ENCODE measurements around the gene MPPE1. TPM values are rescaled to one million over a fixed set of nuclear protein-coding genes. Genes with fewer than 3 reads are reported as not detected.
"Not testable (repeated sequence)": the region's sequence is repeated elsewhere in the genome, so short reads cannot be mapped to it uniquely, and the experiment has no call there.

The MPPE1 gene
- total RNA-seq, 1 experiment from 2014 or later, result 21.4 TPM

DNA sequence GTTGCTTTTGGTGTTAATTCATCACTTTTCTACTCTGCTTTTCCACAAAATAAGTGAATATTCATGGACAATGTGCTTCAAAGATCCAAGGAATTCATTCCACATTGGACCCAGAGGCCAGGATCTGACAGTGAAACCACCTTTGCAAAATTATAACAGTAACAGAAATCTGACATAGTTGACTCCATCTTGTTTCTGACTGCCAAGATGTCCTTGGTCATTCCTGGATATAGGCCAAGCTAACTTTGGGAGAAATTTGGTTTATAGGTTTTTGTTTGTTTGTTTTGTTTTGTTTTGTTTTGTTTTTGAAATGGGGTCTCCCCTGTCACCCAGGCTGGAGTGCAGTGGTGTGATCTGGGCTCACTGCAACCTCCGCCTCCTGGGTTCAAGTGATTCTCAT, 10.3 kb downstream of the MPPE1 start:
- intact Hi-C loops (cut with micrococcal nuclease), result no loop called here
- Histone ChIP-seq H4K20me1 (ENCODE audit: insufficient read depth) (no peaks in the 10 kb centered on the region), H3K4me2 (ENCODE audit: low read length) (no peak overlapping the region), H3K27ac (ENCODE audit: low read depth, low read length) (no peak overlapping the region), H3K4me1 (ENCODE audit: control insufficient read depth in 1 of 2, insufficient read depth in 2 of 2, low read length in 2 of 2) (peaks cover 0 to 5% of the 10 kb centered on the region in 2 experiments; a peak in 1 of 4 replicates), H3K9me3 (ENCODE audit: control insufficient read depth in 1 of 2, insufficient read depth in 1 of 2, low read depth in 1 of 2, low read length in 2 of 2) (no peaks in the 10 kb centered on the region), H3K36me3 (ENCODE audit: control insufficient read depth in 1 of 2, insufficient read depth in 2 of 2, low read length in 2 of 2) (0 out of 4 replicates have a peak, but pooled peaks cover 0 to 4% of the 10 kb centered on the region in 2 experiments), H2AFZ (ENCODE audit: low read depth, low read length, poor library complexity, severe bottlenecking) (no peak overlapping the region), H3K9ac (ENCODE audit: low read length) (no peak overlapping the region), H3K9me2 (ENCODE audit: insufficient read depth) (no peaks in the 10 kb centered on the region), H3K4me3 (replicated peaks in 1 of 2; ENCODE audit: low read depth in 1 of 2, low read length in 2 of 2) (no peak overlapping the region), H3K79me2 (ENCODE audit: insufficient read depth, low read length) (no peaks in the 10 kb centered on the region), H3K27me3 (ENCODE audit: insufficient read depth, low read length) (no peaks in the 10 kb centered on the region)
- DNase-seq (ENCODE audit: low read depth, low spot score), result no peak
- CTCF ChIA-PET, result no interaction called here
- TF ChIP-seq, protein P1, sequence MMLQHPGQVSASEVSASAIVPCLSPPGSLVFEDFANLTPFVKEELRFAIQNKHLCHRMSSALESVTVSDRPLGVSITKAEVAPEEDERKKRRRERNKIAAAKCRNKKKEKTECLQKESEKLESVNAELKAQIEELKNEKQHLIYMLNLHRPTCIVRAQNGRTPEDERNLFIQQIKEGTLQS (IDR thresholded peaks at IDR 0.05), result no peak
- TF ChIP-seq ZFX (IDR thresholded peaks at IDR 0.05) (no peak), RAD21 (IDR thresholded peaks at IDR 0.05; ENCODE audit: low read depth) (no peak), EGR1 (IDR thresholded peaks at IDR 0.05; ENCODE audit: low read depth) (no peak), MAX (IDR thresholded peaks at IDR 0.05) (no peak), ZBTB33 (IDR thresholded peaks at IDR 0.05; ENCODE audit: extremely low read depth, insufficient replicate concordance, low read length) (no peak), EZH2 (IDR thresholded peaks at IDR 0.05) (no peak), FOSL1 (IDR thresholded peaks at IDR 0.05; ENCODE audit: low read depth) (no peak), POLR2AphosphoS5 (IDR thresholded peaks at IDR 0.05; ENCODE audit: low read depth, low read length) (no peak), JUND (IDR thresholded peaks at IDR 0.05) (no peak), CEBPB (IDR thresholded peaks at IDR 0.05; ENCODE audit: low read depth) (no peak), POLR2A (IDR thresholded peaks at IDR 0.05; ENCODE audit: borderline replicate concordance, extremely low read depth, insufficient read depth, insufficient read length) (no peak), TCF7L2 (IDR thresholded peaks at IDR 0.05; ENCODE audit: borderline replicate concordance, extremely low read depth, insufficient read depth, insufficient read length) (no peak), SRF (IDR thresholded peaks at IDR 0.05; ENCODE audit: low read depth) (no peak), SIN3A (IDR thresholded peaks at IDR 0.05; ENCODE audit: low read depth) (no peak)
- RAD21 ChIA-PET (ENCODE audit: low non-redundant PET in 1 of 2, low total read pairs in 2 of 2, uncharacterized antibody in 2 of 2, unreplicated experiment in 2 of 2), result no interaction called here
- ATAC-seq, result no peak
- POLR2A ChIA-PET, result no interaction called here
- no TSS peak for BruUV-seq (replicated peaks)

- H3K4me2 ChIP-seq (ENCODE audit: low read length); DNase-seq (ENCODE audit: low read depth, low spot score); CTCF ChIA-PET; H3K79me2 ChIP-seq (ENCODE audit: insufficient read depth, low read length); H2AFZ ChIP-seq (ENCODE audit: low read depth, low read length, poor library complexity, severe bottlenecking); H3K4me3 ChIP-seq (replicated peaks in 1 of 2; ENCODE audit: low read depth in 1 of 2, low read length in 2 of 2); H3K9me3 ChIP-seq (ENCODE audit: control insufficient read depth in 1 of 2, insufficient read depth in 1 of 2, low read depth in 1 of 2, low read length in 2 of 2); RAD21 ChIA-PET (ENCODE audit: low non-redundant PET in 1 of 2, low total read pairs in 2 of 2, uncharacterized antibody in 2 of 2, unreplicated experiment in 2 of 2); H3K36me3 ChIP-seq (ENCODE audit: control insufficient read depth in 1 of 2, insufficient read depth in 2 of 2, low read length in 2 of 2); H3K27me3 ChIP-seq (ENCODE audit: insufficient read depth, low read length); intact Hi-C loops (cut with micrococcal nuclease); ATAC-seq; BruUV-seq (replicated peaks); H3K9me2 ChIP-seq (ENCODE audit: insufficient read depth); H3K27ac ChIP-seq (ENCODE audit: low read depth, low read length); POLR2A ChIA-PET; H4K20me1 ChIP-seq (ENCODE audit: insufficient read depth); H3K9ac ChIP-seq (ENCODE audit: low read length): not testable (repeated sequence)
- H3K4me1 ChIP-seq (ENCODE audit: control insufficient read depth in 1 of 2, insufficient read depth in 2 of 2, low read length in 2 of 2), result peaks cover 9 to 17% of the 10 kb centered on the region in 2 experiments; a peak in 3 of 4 replicates
Measured at GRCh38 chr18:11892438-11892837, 15.7 kb downstream of the MPPE1 start.

Measured in HCT116 (cell line).